HG03135 (cell line): ENCODE data around the gene HSPE1.
"Not testable (repeated sequence)": the region's sequence is repeated elsewhere in the genome, so short reads cannot be mapped to it uniquely, and the experiment has no call there.

ENCODE experiments used
- ATAC-seq: cut with Tn5 transposase; IDR thresholded peaks from one replicate; pipeline ENCODE4 v1.9.1; 2021; ENCODE audit warnings: mild to moderate bottlenecking, moderate library complexity; ENCODE audit not compliant: unreplicated experiment

Gene HSPE1

GRCh38 chr2:197499594-197500502 is at the start of gene HSPE1, which contains the start of gene HSPD1:
Gene HSPE1, plus strand, starts transcription at chr2:197500379. Its CDS starts 58 bp downstream, at chr2:197500437.
Gene HSPD1, minus strand, starts transcription at chr2:197499840. Its CDS starts 992 bp downstream, at chr2:197498848.
- peak; percentile 81 for ATAC-seq

GRCh38 chr2:197450465-197450864 is 49.7 kb upstream of the HSPE1 start:
- no peak for ATAC-seq

GRCh38 chr2:197450935-197451358 is 49.2 kb upstream of the HSPE1 start:
- ATAC-seq = not testable (repeated sequence)

DNA sequence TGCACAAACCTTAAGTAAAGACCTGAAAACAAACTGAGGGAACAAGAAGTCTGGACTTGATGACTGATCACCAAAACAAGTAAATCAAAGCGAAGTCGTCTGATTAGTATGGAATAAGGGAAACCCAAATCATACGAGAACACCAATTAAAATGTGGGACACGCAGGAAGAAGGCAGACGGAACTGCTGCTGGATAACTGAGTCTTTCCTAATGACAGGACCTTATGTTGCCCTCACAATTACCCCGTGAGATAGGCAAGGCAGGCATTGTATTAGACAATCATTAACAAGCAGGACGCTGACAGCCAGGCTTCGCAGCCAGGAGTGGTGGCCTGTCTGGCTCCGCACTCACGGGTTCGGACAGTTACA is 47.4 kb upstream of the HSPE1 start:
- no peak for ATAC-seq

- ATAC-seq = peak; percentile 93
Observed at GRCh38 chr2:197453123-197453913, 46.9 kb upstream of the HSPE1 start, which contains the start of gene COQ10B. Gene COQ10B, plus strand, starts transcription at chr2:197453552. Its CDS starts 9 bp downstream, at chr2:197453561.

DNA sequence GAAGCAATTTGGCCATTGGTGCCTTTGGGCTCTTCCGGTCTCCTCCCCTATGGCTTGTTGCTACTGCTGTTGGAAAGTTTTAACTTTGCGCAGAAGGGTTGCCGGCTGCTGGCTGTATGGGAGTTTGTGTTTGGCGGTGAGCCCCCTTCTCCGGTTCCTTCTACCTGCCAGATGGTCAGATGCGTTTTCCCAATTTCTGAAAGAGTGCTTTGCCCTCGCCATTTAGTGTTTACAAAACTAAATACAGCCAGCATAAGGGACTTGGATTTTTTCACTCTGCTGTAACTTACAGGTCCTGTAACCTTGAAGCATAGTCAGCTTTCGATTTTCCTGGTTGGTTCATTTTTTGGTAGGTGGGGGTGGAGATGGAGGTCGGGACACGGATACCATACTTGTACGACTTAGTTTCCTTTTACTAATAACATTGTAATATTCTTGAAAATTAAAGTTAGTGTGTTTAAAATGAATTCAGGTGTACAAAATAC is 46.2 kb upstream of the HSPE1 start:
- peak; percentile 36 for ATAC-seq

DNA sequence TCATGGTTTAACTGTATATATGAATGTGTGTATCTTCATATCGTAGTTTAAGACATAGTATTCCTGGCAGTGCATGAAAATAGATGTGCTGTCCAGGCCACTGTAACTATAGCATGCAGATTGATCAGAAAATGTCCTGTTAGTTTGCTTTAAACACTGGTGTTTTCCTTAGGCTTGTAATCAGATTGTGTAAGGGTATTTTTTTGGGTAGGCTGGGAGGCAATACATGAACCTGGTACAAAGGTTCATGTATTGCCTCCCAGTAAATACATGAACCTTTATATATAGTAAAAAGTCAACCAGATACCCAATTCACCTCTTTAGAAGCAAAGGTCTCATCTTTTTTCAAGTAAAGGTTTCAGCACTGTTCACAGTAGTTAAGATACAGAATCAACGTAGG is 45.3 kb upstream of the HSPE1 start:
- ATAC-seq = no peak

- ATAC-seq = no peak
Observed at GRCh38 chr2:197455428-197455827, 44.8 kb upstream of the HSPE1 start.

DNA sequence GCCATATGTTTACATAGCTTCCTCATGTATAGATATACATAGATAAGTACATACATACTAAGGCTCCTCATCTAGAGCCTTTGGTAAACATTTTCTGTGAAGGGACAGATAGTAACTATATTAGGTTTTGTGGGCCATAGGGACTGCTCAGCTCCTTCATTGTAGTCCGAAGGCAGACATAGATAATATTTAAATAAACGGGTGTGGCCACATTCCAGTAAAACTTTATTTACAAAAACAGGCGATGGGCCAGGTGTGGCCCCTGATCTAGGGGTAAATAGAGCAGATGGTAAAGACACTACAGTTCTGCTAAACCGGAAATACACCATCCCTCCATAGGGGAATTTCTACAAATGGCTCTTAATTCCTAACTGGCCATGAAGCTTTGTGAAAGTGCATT is 39.5 kb upstream of the HSPE1 start:
- ATAC-seq = no peak

DNA sequence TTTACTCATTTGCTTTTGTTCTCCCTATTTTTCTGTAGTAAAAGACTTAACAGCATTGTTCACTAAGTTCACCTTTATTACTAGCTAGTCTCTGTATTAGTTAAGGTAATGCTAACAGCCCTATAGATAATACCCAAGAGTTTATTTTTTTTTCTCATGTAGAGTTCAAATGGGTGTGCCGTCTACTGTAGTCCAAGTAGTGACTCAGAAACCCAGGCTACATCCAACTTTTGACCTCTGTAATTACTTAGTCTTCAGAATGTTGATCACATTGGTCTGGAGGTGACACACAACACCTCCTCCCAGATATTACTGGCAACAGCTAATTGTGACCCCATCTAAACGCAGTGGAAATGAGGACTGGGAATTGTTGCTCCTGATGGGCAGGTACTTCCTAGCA is 39.1 kb upstream of the HSPE1 start:
- ATAC-seq = no peak

GRCh38 chr2:197464175-197464574 is 36.0 kb upstream of the HSPE1 start:
- ATAC-seq = no peak

GRCh38 chr2:197472166-197472565 is 28.0 kb upstream of the HSPE1 start:
- no peak for ATAC-seq

DNA sequence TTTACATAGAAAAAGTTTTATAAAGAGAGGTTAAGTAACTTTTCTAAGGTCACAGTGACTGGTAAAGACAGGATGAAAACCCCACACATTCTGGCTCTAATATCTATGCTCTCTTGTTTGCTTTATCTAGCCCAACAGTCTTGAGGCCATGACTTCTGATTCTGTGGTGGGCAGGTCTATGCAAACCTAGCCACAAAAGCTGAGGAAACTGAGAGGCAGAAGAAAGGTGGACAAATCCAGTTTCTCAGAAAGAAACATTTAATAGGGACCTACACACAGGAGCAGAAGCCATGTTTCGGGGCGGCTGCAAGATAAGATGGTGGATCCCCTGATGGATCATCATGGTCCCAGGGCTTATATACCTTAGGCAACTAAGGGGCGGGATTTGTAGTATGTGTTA is 22.4 kb upstream of the HSPE1 start:
- ATAC-seq = no peak

GRCh38 chr2:197480165-197481036 is 19.8 kb upstream of the HSPE1 start:
- ATAC-seq = no peak

DNA sequence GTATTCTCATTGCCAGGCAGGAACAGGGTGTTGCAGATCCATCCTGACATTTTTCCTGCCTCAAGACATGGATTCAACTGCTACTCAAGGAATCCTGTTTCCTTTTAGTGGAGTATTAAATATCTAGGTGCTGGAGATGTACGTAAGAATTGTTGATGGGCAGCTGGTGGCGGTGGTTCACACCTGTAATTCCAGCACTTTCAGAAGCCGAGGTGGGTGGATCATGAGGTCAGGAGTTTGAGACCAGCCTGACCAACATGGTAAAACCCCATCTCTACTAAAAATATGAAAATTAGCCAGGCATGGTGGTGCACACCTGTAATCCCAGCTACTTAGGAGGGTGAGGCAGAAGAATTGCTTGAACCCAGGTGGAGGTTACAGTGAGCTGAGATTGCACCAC is 15.9 kb upstream of the HSPE1 start:
- not testable (repeated sequence) for ATAC-seq

- ATAC-seq = no peak
Observed at GRCh38 chr2:197486175-197486574, 14.0 kb upstream of the HSPE1 start.

GRCh38 chr2:197487385-197487784 is 12.8 kb upstream of the HSPE1 start:
- ATAC-seq = no peak

DNA sequence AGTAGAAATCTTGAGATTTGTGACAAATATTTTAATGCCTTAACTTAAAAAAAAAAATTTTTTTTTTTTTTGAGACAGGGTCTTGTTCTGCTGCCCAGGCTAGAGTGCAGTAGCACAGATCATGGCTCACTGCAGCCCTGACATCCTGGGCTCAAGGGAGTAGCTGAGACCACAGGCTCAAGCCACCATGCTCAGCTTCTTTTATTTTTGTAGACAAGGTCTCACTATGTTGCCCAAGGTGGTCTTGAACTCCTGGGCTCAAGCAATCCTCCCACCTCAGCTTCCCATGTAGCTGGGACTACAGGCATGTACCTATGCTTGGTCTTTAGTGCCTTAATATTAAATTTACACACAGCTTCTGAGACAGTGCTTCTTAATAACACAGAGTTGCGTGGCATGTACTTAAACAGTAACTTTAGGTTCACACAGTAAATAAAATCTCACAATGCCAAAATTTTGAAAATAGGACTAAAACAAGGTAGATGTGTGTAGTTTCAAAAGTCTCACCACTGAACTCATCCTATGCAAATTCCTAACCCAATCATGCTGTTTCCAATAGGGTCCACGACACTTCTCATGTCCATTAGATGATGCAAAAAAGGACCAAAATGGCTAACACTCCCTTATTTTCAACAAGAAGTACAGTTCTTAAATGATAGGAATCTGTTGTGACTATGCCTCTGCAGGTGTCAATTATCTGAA is 4.6 kb upstream of the HSPE1 start:
- no peak for ATAC-seq

DNA sequence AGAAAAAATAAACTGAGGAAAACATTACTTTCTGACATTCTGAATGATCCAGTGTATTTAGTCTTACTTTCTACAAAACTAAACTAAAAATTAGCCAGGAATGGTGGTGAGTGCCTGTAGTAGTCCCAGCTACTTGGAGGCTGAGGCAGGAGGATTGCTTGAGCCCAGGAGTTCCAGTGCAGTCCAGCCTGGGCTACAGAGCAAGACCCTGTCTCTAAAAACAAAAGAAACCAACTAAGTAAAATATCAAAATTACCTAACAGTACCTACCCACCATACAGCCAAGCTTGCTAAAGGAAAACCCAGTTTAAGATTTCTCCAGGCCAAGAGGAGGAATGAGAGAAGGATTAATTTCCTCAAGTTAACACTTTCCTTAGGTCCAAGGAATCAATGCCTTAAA is 3.5 kb upstream of the HSPE1 start:
- ATAC-seq = no peak

DNA sequence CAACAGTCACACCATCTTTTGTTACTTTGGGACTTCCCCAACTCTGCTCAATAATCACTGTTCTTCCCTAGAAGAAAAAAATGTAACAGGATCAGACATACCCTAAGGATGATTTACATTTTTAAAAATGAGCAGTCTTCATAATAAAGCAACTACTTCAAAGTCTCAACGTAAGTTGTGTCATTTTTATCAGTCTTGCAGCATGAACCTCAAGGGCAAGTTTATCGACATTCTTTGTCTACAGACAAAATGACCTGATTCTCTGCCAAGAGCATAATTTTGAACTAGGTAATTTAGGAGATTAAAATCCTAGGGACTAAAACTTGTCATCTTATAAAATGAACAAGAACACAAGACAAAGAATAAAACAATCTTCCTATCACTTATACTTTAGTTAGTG is 2.9 kb upstream of the HSPE1 start:
- ATAC-seq = no peak
